ENCODE measurements around the gene RERE.
A peak's percentile ranks its signal among the peaks of the same experiment; 100 is the strongest.

Gene RERE

GRCh38 chr1:8565802-8566201 lies 251.6 kb downstream of the RERE start:
- no peak for DNase-seq

DNA sequence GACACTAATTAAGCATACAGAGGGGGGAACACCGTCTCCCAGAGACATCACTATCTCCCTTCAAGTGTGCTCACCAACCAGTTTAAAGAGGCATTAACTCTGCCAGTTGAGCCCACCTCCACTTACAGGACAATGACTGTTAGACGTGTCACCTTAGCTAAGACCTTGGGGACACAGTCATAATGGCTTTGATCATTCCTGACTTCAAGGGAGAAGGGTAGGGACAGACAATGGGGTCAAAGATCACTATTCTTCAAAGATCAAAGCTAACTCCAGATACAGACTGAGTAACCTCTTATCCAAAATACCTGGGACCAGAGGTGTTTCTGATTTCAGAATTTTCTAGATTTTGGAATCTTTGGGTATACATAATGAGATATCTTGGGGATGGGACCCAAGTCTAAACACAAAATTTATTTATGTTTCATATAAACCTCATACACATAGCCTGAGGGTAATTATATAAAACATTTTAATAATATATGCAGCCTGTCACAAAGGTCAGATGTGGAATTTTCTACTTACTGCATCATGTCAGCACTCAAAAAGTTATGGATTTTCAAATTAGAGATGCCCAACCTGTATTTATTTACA lies 253.4 kb downstream of the RERE start:
- DNase-seq = no peak

GRCh38 chr1:8562881-8563865 lies 254.3 kb downstream of the RERE start:
- DNase-seq = no peak

DNA sequence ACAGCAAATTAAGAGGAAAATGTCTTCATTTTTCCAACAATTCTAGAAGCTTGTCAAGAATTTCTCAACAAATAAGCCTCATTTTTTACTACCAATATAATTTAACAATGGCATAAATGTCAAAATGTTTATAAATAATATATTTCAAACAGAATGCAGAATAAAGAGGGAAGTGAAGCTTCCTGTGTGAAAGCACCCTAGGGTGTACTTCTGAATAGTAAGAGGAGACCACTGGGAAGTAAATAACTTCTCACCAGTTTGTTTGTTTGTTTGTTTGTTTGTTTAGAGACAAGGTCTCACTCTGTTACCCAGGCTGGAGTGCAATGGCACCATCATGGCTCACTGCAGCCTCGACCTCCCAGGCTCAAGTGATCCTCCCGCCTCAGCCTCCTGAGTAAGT lies 255.2 kb downstream of the RERE start:
- DNase-seq = no peak

GRCh38 chr1:8560611-8561544 lies 256.6 kb downstream of the RERE start:
- DNase-seq = peak in 1 of 2 experiments; percentile 63

GRCh38 chr1:8560035-8560434 lies 257.4 kb downstream of the RERE start:
- no peak for DNase-seq

- no peak for DNase-seq
Measured at GRCh38 chr1:8555582-8555981, 261.9 kb downstream of the RERE start.

DNA sequence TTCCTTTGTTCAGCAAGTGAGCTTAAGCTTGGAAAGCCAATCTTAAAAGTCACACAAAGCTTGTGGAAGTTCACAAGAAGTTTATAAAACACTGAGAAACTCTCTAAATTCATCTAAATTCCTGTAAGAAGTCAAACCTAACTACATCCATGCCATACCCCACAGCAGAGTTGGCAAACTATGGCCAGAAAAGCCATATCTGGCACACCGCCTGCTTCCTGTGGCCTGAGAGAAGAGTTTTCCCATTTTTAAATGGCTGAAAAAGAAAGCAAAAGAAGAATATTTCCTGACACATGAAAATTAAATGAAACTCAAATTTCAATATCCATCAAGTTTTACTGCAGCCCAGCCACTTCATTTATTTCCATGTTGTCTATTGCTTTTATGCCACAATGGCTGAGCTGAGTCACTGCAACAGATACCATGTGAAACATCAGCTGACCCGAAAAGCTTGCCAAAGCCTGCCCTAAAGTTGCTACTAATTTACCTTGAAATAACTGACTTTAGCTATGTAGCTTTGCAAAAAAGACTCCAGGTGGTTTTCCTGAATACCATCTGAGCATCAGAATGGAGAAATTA lies 262.4 kb downstream of the RERE start:
- DNase-seq = no peak

- no peak for DNase-seq
Measured at GRCh38 chr1:8552820-8553397, 264.5 kb downstream of the RERE start.

DNA sequence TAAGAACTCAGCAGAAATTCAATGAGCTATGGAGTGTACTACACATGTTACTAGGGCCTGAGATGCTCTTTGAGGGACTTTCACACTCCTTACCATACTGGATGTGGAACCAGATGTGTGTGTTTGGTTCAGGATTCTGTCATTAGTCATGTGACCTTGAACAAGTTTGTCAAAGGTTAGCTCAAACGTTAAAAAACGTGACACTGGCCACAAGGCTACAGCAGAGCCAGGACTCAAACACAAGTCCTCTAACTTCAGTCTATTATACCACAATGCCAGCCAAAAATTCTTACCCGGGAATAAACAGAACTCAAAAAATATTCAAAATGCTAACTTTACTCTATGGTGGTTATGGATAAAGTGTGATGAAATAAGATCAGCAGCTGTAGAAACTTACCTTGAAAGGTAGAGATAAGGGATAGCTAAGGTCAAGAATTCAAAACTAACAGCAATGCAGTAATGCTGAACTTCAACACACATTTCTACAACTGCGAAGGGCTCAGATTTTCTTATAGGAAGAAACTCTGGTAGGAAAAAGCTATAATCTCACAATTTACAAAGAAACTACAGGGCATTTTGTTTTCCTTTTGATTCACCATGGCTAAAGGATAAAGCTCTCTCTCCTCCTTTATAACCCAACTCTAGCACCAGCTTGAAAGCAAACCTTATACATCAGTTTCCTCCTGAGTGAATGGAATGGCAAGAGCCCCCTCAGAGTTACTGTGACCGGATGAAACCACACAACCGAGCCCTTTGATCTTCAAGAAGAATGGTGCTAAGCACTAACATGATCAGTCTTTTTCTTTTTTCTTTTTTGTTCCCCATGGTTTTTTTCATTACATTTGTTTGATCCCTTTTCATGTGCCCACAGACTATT lies 265.6 kb downstream of the RERE start:
- DNase-seq = no peak

GRCh38 chr1:8551057-8551456 lies 266.4 kb downstream of the RERE start:
- DNase-seq = no peak

GRCh38 chr1:8547791-8548190 lies 269.6 kb downstream of the RERE start:
- no peak for DNase-seq

- DNase-seq = no peak
Measured at GRCh38 chr1:8545078-8545477, 272.4 kb downstream of the RERE start.

DNA sequence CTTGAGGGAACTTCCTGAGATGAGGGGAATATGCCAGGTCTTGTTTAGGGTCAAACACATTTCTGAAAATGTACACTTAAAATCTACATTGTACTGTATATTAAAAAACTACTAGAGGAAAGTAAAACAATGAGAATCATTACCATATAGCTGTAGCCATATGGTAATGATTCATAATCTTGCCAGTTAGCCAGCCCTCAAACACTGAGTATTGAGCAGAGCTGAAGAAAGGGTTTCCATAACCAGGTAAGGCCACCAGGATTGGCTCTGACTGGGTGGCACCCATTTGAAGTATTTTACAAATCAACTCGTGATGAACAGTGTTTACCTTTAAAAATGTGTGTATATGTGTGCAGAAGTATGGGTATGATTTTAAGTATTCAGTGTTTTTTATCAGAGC lies 272.8 kb downstream of the RERE start:
- DNase-seq = no peak

DNA sequence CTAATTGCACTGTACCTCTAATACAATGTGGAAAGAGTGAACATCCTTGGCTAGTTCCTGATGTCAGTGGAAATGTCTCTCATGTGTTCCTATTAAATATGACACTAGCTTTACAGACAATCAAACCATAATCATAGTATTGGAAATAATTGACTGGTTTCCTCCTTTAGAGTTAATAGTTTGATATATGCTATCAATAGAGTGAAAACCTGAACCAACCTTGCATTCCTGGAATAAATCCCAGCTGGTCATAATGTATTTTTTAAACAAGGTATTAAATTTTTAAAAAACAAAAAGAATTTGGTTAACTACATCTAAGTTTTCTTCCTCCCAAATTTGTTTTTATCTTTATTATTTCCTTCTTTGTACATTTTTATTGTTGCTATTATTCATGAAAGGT lies 273.5 kb downstream of the RERE start:
- DNase-seq = no peak

- DNase-seq = no peak
Measured at GRCh38 chr1:8541961-8542521, 275.4 kb downstream of the RERE start.

DNA sequence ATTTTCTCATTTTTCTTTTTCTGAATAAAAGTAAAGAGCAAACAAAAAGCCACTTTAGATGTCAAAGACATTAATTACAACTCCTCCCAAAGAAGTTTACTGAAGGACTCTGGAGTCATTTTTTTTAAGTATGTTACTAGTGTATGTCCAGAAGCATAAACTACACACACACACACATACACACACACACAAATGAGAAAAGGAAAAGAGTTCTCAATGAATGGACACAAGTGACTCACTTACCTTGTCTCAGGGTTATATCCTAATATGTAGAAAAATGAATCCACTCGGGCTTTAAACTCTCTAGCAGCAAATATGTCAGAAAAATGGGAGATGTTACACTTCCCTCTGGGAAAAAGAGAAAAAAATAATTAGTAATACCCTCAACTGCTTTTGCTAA lies 276.5 kb downstream of the RERE start:
- DNase-seq = no peak

GRCh38 chr1:8540261-8540941 lies 277.0 kb downstream of the RERE start:
- DNase-seq = no peak

DNA sequence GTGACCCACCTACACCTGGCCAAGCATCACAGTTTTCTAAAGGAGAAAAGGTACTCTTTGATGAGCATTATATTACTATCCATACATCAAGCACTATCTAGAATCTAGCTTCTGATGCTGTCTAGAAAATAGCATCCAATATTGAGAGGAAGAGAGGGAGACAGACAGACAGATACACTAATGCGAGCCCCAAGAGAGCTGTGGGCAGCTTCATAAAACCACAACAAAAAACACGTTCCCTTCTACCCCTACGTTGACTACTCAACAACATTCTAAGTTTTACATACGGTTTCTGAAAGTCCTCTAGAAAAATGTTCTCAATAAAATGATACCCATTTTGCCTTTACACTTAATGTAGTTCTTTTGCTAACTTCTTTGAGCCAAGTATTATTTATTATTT lies 277.8 kb downstream of the RERE start:
- no peak for DNase-seq

- no peak for DNase-seq
Measured at GRCh38 chr1:8538502-8538901, 278.9 kb downstream of the RERE start.

DNA sequence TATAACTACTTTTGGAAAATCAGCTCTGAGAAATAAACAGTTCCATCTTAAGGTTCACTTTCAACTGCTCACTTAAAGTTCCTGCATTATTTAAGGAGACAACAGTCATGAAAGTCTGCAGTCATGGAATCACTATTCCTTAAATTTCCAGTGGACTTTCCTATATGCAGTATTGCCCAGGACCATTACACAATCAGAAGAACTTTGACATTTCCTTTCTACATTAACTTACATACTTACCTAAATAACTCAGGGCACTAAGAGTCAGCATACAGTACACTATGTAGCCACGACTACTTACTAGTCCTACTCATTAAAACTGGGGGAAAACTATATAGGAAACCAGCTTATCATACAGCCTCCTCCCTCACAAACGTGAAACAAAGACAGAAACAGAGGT lies 279.4 kb downstream of the RERE start:
- DNase-seq = no peak
